Stimulated activated CD8-positive, alpha-beta memory T cell treated with anti-CD3 and anti-CD28 coated beads, Interleukin-12 subunit alpha, Interleukin-12 subunit beta, amount 100 ng/mL, for 24 hours (primary cell): ENCODE data around the gene ANKRD13D.

Source experiments
- DNase-seq: peaks from one replicate; pipeline ENCODE4 v3.0.0-alpha.2; 2020; ENCODE audit errors: extremely low read depth

ANKRD13D gene

DNA sequence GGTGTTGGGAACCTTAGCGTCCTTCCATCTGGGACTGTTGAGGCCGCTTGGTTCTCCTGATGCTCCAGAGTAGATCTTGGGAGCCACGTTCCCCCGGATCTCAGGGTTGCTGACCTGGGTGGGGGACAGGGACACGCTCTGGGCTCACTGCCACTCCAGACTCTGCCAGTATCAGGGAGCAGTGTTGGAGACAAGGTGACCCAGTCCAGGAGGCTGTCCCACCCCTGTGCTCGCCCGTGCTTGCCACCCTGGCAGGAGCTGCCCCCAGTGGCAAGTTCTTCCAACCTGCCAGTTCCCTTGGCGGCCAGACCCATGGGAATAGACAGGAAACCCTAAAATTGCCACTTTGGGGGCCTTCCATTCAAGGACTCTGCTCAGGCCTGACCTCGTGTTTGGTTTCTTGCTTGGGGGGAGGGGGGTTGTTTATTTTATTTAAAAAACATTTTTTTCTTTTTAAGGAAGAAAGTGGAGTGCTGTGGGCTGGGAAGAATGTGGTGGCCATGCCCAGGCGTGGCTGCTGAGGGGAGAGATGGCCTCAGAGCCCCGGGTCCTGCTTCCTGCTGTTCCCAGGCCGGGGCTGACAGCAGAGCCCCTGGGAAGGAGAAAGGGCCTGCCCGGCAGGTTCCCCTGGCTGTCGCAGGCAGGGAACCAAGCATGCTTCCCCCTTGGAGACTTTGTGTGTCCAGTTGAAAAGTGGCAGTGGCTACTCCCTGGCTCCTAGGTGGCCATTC lies 15.7 kb upstream of the ANKRD13D start:
- no peak for DNase-seq

- no peak for DNase-seq
Observed at GRCh38 chr11:67274768-67275605, 14.1 kb upstream of the ANKRD13D start.

- no peak for DNase-seq
Observed at GRCh38 chr11:67275606-67276409, 13.3 kb upstream of the ANKRD13D start.

- no peak for DNase-seq
Observed at GRCh38 chr11:67276781-67277230, 12.3 kb upstream of the ANKRD13D start.

- peak; percentile 77 for DNase-seq
Observed at GRCh38 chr11:67277231-67277961, 11.7 kb upstream of the ANKRD13D start.

GRCh38 chr11:67278135-67278938 lies 10.8 kb upstream of the ANKRD13D start:
- DNase-seq, result no peak

GRCh38 chr11:67278939-67279588 lies 10.0 kb upstream of the ANKRD13D start:
- DNase-seq, result no peak

- no peak for DNase-seq
Observed at GRCh38 chr11:67279589-67280340, 9.3 kb upstream of the ANKRD13D start.

GRCh38 chr11:67280341-67280787 lies 8.7 kb upstream of the ANKRD13D start:
- DNase-seq, result no peak

GRCh38 chr11:67280788-67281551 lies 8.1 kb upstream of the ANKRD13D start:
- no peak for DNase-seq

DNA sequence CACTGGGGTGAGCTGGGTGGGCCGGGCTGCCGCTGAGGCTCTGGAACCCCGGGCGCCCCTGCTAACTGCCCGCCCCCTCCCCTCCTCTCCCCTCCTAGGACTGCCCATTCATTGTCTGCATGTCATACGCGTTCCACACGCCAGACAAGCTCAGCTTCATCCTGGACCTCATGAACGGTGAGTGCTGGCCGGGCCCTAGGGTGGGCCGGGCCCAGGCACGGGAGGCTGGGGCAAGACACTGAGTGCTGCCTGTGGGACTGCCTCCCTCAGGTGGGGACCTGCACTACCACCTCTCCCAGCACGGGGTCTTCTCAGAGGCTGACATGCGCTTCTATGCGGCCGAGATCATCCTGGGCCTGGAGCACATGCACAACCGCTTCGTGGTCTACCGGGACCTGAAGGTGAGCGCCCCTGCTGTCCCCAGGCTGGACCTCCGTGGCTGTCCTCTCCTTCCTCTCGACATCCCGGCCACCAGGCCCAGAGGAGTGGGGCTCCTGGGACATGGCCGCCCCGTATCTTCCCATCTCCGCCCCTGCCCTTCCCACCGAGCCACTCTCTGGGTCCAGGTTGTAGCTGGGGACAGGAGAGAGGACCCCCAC lies 7.5 kb upstream of the ANKRD13D start:
- no peak for DNase-seq

GRCh38 chr11:67282155-67282875 lies 6.8 kb upstream of the ANKRD13D start:
- no peak for DNase-seq

DNA sequence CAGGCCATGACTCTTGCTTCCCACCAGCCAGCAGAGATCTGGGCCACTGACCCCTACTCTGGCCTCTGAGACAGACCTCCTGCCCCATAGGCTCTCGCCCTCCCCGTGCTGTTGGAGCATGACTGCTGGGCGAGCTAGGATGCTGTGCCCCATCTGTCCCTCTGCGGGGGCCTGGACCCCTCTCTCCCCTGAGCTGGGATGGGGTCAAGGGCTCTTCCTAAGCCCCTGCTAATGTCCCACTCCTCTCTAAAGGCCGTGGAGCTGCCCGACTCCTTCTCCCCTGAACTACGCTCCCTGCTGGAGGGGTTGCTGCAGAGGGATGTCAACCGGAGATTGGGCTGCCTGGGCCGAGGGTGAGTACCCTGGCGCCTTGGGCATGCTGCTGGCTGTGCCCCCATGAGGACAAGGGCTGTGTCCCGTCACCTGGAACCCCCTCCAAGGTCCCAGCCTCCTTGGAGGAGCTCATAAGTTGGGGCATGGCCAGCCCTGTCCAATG lies 6.2 kb upstream of the ANKRD13D start:
- DNase-seq, result no peak

DNA sequence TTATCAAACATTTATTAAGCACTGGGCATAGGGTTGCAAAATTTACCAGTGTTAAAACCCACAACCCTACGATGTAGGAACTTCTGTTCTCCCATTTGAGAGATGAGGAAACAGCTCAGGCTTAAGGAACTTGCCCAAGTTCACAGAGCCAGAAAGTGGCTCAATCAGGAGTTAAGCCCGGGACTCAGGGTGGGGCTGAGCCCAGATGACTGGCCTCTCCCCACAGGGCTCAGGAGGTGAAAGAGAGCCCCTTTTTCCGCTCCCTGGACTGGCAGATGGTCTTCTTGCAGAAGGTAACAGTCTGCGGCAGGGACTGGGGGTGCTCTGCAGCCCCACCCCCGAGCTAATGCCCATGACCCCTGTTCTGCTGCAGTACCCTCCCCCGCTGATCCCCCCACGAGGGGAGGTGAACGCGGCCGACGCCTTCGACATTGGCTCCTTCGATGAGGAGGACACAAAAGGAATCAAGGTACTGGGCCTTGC lies 5.6 kb upstream of the ANKRD13D start:
- DNase-seq, result no peak

DNA sequence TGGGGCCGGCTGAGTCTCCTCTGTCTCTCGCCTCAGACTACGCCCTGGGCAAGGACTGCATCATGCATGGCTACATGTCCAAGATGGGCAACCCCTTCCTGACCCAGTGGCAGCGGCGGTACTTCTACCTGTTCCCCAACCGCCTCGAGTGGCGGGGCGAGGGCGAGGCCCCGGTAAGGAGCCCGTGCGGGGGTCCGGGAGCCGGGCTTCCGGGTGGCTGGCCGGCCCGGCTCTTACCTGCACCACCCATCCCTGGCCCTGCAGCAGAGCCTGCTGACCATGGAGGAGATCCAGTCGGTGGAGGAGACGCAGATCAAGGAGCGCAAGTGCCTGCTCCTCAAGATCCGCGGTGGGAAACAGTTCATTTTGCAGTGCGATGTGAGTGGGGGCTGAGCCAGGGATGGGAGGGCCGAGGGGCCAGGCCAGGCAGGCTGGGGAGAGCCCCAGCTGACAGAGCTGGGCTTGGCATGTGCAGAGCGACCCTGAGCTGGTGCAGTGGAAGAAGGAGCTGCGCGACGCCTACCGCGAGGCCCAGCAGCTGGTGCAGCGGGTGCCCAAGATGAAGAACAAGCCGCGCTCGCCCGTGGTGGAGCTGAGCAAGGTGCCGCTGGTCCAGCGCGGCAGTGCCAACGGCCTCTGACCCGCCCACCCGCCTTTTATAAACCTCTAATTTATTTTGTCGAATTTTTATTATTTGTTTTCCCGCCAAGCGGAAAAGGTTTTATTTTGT lies 4.1 kb upstream of the ANKRD13D start:
- no peak for DNase-seq
